ENCODE measurements around the gene GON4L. TPM values are rescaled to one million over a fixed set of nuclear protein-coding genes. Genes with fewer than 3 reads are reported as not detected.

Gene GON4L
- polyA plus RNA-seq, 1 of the 3 experiments (the other 2 are of a cell fraction), result 16.5 TPM

DNA sequence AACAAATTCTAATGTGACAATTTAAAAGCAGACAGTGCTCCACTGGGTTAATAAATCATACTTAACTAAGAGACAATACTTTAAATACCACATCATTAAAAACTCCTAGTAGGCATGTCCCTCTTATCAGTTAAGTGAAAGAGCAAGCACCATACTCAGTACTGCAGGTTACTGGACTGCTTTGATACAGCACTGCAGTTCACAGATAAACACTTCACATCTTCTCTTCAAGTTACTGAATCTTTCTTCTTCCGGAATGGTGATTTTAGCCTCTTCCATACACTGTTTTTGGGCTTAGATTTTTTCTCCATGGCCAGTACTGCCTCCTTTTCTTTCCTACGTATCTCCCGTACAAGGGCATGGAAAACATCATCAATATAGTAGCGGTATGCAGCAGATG lies 43.1 kb upstream of the GON4L start:
- CTCF ChIA-PET, result no interaction called here
- POLR2A ChIA-PET, result no interaction called here
- Histone ChIP-seq H3K36me3 (replicated peaks in 1 of 2; ENCODE audit: control insufficient read depth in 1 of 2, insufficient read depth in 2 of 2, low read length in 1 of 2) (peaks cover 37 to 81% of the 10 kb centered on the region in 2 experiments), H3K9me3 (no peaks in the 10 kb centered on the region), H3K4me2 (no peak overlapping the region), H3F3A (replicated peaks; ENCODE audit: insufficient read depth) (peaks cover 16% of the 10 kb centered on the region), H3K9ac (no peak overlapping the region), H2AFZ (ENCODE audit: low read depth) (no peak overlapping the region), H3K79me2 (ENCODE audit: insufficient read depth) (peaks cover 15% of the 10 kb centered on the region; the same call in 1 of the 2 replicates), H3K4me1 (ENCODE audit: control insufficient read depth in 1 of 2, insufficient read depth in 2 of 2, low read depth in 1 of 2, low read length in 1 of 2) (peaks cover 0 to 3% of the 10 kb centered on the region in 2 experiments; a peak in 1 of 4 replicates), H3K27me3 (ENCODE audit: insufficient read depth) (no peaks in the 10 kb centered on the region), H3K27ac (ENCODE audit: low read depth in 2 of 2, low read length in 1 of 2) (no peak overlapping the region), H4K20me1 (ENCODE audit: insufficient read depth) (no peaks in the 10 kb centered on the region), H3K9me2 (no peaks in the 10 kb centered on the region), H3K4me3 (ENCODE audit: low read depth in 2 of 2, low read length in 1 of 2) (no peak overlapping the region)
- DNase-seq, result no peak
- WGBS (ENCODE audit: low lambda C conversion rate), result 98% methylated on average over 4 of the region's 4 CpGs
- no peak for TF ChIP-seq SIN3A (IDR thresholded peaks at IDR 0.05; ENCODE audit: borderline replicate concordance, low read depth, low read length)
- TF ChIP-seq, protein P1, sequence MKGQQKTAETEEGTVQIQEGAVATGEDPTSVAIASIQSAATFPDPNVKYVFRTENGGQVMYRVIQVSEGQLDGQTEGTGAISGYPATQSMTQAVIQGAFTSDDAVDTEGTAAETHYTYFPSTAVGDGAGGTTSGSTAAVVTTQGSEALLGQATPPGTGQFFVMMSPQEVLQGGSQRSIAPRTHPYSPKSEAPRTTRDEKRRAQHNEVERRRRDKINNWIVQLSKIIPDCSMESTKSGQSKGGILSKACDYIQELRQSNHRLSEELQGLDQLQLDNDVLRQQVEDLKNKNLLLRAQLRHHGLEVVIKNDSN (IDR thresholded peaks at IDR 0.05; ENCODE audit: borderline replicate concordance, low read depth), result no peak
- no peak for TF ChIP-seq EP300 (IDR thresholded peaks at IDR 0.05; ENCODE audit: borderline replicate concordance in 1 of 2, low read depth in 1 of 2, low read length in 1 of 2)
- TF ChIP-seq, protein P2, sequence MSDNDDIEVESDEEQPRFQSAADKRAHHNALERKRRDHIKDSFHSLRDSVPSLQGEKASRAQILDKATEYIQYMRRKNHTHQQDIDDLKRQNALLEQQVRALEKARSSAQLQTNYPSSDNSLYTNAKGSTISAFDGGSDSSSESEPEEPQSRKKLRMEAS (IDR thresholded peaks at IDR 0.05; ENCODE audit: low read depth), result no peak

DNA sequence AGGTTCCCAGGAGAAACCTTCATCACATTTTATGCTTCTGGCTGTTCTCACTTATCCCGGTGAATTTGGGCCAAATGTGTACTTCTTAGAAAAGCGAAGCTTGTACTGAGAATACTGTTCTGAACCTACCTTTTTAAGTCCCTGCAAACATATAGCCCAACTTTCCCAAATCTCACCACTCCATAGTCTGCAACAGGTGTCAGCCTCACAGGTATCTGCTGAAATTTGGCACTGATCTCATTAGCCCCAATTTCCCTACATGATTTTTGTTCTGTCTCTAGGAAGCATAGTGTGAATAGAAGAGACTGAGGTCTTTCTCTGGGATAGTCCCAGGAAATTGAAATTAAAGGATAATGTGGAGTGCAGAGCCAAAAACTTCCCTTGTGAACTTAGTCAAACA lies 42.7 kb upstream of the GON4L start:
- H3K36me3 ChIP-seq (replicated peaks in 1 of 2; ENCODE audit: control insufficient read depth in 1 of 2, insufficient read depth in 2 of 2, low read length in 1 of 2), result peaks cover 33 to 77% of the 10 kb centered on the region in 2 experiments
- no peak overlapping the region for H2AFZ ChIP-seq (ENCODE audit: low read depth)
- ChIA-PET CTCF (interaction anchor here (1.2 kb wide), 1 partner anchor 8 kb away, joined by 3 read pairs; no protein-coding TSS in a partner anchor), POLR2A (no interaction called here)
- H3K9me2 ChIP-seq, result no peaks in the 10 kb centered on the region
- no peaks in the 10 kb centered on the region for H4K20me1 ChIP-seq (ENCODE audit: insufficient read depth)
- TF ChIP-seq, protein P3, sequence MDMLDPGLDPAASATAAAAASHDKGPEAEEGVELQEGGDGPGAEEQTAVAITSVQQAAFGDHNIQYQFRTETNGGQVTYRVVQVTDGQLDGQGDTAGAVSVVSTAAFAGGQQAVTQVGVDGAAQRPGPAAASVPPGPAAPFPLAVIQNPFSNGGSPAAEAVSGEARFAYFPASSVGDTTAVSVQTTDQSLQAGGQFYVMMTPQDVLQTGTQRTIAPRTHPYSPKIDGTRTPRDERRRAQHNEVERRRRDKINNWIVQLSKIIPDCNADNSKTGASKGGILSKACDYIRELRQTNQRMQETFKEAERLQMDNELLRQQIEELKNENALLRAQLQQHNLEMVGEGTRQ (IDR thresholded peaks at IDR 0.05; ENCODE audit: borderline replicate concordance, low read depth, low read length), result no peak
- TF ChIP-seq YY1 (IDR thresholded peaks at IDR 0.05; ENCODE audit: low read depth) (no peak), MEF2A (IDR thresholded peaks at IDR 0.05; ENCODE audit: borderline replicate concordance, low read depth) (no peak), ELF1 (IDR thresholded peaks at IDR 0.05) (no peak), SIN3A (IDR thresholded peaks at IDR 0.05; ENCODE audit: borderline replicate concordance, low read depth, low read length) (no peak), RCOR1 (IDR thresholded peaks at IDR 0.05; ENCODE audit: low read length) (no peak), CHD2 (IDR thresholded peaks at IDR 0.05; ENCODE audit: low read length, partially characterized antibody) (no peak), GATA2 (CRISPR knock-in tag; IDR thresholded peaks at IDR 0.05) (no peak), RAD21 (IDR thresholded peaks at IDR 0.05; ENCODE audit: low read length) (no peak), RXRA (IDR thresholded peaks at IDR 0.05; ENCODE audit: borderline replicate concordance, low read depth) (no peak), GABPA (IDR thresholded peaks at IDR 0.05; ENCODE audit: low read depth) (no peak), MXI1 (IDR thresholded peaks at IDR 0.05; ENCODE audit: low read depth, low read length) (no peak), FOSL2 (IDR thresholded peaks at IDR 0.05; ENCODE audit: borderline replicate concordance, low read depth) (no peak)
- TF ChIP-seq, protein P1 (IDR thresholded peaks at IDR 0.05; ENCODE audit: borderline replicate concordance, low read depth), result no peak
- TF ChIP-seq, protein P4, sequence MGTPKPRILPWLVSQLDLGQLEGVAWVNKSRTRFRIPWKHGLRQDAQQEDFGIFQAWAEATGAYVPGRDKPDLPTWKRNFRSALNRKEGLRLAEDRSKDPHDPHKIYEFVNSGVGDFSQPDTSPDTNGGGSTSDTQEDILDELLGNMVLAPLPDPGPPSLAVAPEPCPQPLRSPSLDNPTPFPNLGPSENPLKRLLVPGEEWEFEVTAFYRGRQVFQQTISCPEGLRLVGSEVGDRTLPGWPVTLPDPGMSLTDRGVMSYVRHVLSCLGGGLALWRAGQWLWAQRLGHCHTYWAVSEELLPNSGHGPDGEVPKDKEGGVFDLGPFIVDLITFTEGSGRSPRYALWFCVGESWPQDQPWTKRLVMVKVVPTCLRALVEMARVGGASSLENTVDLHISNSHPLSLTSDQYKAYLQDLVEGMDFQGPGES (IDR thresholded peaks at IDR 0.05; ENCODE audit: low read depth, low read length), result no peak
- TF ChIP-seq, protein P5, sequence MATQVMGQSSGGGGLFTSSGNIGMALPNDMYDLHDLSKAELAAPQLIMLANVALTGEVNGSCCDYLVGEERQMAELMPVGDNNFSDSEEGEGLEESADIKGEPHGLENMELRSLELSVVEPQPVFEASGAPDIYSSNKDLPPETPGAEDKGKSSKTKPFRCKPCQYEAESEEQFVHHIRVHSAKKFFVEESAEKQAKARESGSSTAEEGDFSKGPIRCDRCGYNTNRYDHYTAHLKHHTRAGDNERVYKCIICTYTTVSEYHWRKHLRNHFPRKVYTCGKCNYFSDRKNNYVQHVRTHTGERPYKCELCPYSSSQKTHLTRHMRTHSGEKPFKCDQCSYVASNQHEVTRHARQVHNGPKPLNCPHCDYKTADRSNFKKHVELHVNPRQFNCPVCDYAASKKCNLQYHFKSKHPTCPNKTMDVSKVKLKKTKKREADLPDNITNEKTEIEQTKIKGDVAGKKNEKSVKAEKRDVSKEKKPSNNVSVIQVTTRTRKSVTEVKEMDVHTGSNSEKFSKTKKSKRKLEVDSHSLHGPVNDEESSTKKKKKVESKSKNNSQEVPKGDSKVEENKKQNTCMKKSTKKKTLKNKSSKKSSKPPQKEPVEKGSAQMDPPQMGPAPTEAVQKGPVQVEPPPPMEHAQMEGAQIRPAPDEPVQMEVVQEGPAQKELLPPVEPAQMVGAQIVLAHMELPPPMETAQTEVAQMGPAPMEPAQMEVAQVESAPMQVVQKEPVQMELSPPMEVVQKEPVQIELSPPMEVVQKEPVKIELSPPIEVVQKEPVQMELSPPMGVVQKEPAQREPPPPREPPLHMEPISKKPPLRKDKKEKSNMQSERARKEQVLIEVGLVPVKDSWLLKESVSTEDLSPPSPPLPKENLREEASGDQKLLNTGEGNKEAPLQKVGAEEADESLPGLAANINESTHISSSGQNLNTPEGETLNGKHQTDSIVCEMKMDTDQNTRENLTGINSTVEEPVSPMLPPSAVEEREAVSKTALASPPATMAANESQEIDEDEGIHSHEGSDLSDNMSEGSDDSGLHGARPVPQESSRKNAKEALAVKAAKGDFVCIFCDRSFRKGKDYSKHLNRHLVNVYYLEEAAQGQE (IDR thresholded peaks at IDR 0.05; ENCODE audit: low read depth, low read length), result no peak
- no peak overlapping the region for H3K27ac ChIP-seq (ENCODE audit: low read depth in 2 of 2, low read length in 1 of 2)
- H3F3A ChIP-seq (replicated peaks; ENCODE audit: insufficient read depth), result peaks cover 20% of the 10 kb centered on the region
- no peak overlapping the region for H3K4me2 ChIP-seq
- H3K4me3 ChIP-seq (ENCODE audit: low read depth in 2 of 2, low read length in 1 of 2), result no peak overlapping the region
- peaks cover 0 to 3% of the 10 kb centered on the region in 2 experiments; a peak in 1 of 4 replicates for H3K4me1 ChIP-seq (ENCODE audit: control insufficient read depth in 1 of 2, insufficient read depth in 2 of 2, low read depth in 1 of 2, low read length in 1 of 2)
- DNase-seq, result no peak
- peaks cover 12% of the 10 kb centered on the region; the same call in 1 of the 2 replicates for H3K79me2 ChIP-seq (ENCODE audit: insufficient read depth)
- H3K9me3 ChIP-seq, result no peaks in the 10 kb centered on the region
- no peak overlapping the region for H3K9ac ChIP-seq
- no peaks in the 10 kb centered on the region for H3K27me3 ChIP-seq (ENCODE audit: insufficient read depth)
- 96% methylated on average over 2 of the region's 2 CpGs for WGBS (ENCODE audit: low lambda C conversion rate)
